Testis (tissue), 2 donors: ENCODE data around the gene LIPK.

Experiments used
- CTCF ChIP-seq, 3 experiments: fragments of 450-650 bp in 2 of 3; fragments of 200-600 bp in 1 of 3; sonication (generic) in 1 of 3; IDR thresholded peaks; one replicate each; pipeline ENCODE4 v1.5.1; 2016 to 2019; ENCODE audit warnings: antibody characterized with exemption in 3 of 3, mild to moderate bottlenecking in 2 of 3, moderate library complexity in 1 of 3
- POLR2A ChIP-seq: fragments of 450-650 bp; IDR thresholded peaks from one replicate; pipeline ENCODE4 v1.6.1; 2017; ENCODE audit warnings: antibody characterized with exemption, mild to moderate bottlenecking, moderate library complexity

- TF ChIP-seq CTCF (IDR thresholded peaks at IDR 0.05) (no peak), POLR2A (no peak)
These were observed 82.9 kb downstream of the LIPK start for GRCh38 chr10:88788924-88789323.
